ENCODE results near the gene SESN1.

- TF ChIP-seq POU6F1 (CRISPR knock-in tag; IDR thresholded peaks at IDR 0.05; ENCODE audit: borderline replicate concordance, low read depth): no peak
- TF ChIP-seq RARB (CRISPR knock-in tag; IDR thresholded peaks at IDR 0.05): no peak
- TF ChIP-seq ARNTL (CRISPR knock-in tag; IDR thresholded peaks at IDR 0.05; ENCODE audit: borderline replicate concordance, low read depth): no peak
- TF ChIP-seq PATZ1 (CRISPR knock-in tag; IDR thresholded peaks at IDR 0.05; ENCODE audit: borderline replicate concordance): no peak
- TF ChIP-seq TOX (CRISPR knock-in tag; IDR thresholded peaks at IDR 0.05; ENCODE audit: borderline replicate concordance): no peak
- TF ChIP-seq, protein P1, sequence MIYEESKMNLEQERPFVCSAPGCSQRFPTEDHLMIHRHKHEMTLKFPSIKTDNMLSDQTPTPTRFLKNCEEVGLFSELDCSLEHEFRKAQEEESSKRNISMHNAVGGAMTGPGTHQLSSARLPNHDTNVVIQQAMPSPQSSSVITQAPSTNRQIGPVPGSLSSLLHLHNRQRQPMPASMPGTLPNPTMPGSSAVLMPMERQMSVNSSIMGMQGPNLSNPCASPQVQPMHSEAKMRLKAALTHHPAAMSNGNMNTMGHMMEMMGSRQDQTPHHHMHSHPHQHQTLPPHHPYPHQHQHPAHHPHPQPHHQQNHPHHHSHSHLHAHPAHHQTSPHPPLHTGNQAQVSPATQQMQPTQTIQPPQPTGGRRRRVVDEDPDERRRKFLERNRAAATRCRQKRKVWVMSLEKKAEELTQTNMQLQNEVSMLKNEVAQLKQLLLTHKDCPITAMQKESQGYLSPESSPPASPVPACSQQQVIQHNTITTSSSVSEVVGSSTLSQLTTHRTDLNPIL (CRISPR knock-in tag; IDR thresholded peaks at IDR 0.05; ENCODE audit: low read depth): no peak
- no peak for TF ChIP-seq ZFP30 (CRISPR knock-in tag; IDR thresholded peaks at IDR 0.05)
- TF ChIP-seq OSR1 (CRISPR knock-in tag; IDR thresholded peaks at IDR 0.05): no peak
- TF ChIP-seq ZNF565 (CRISPR knock-in tag; conservative IDR thresholded peaks at IDR 0.05; ENCODE audit: low read depth): no peak
Observed at GRCh38 chr6:109092074-109092473, 2.6 kb downstream of the SESN1 start.
